ENCODE data around the gene ANKRD53.

- TF ChIP-seq, protein P1, sequence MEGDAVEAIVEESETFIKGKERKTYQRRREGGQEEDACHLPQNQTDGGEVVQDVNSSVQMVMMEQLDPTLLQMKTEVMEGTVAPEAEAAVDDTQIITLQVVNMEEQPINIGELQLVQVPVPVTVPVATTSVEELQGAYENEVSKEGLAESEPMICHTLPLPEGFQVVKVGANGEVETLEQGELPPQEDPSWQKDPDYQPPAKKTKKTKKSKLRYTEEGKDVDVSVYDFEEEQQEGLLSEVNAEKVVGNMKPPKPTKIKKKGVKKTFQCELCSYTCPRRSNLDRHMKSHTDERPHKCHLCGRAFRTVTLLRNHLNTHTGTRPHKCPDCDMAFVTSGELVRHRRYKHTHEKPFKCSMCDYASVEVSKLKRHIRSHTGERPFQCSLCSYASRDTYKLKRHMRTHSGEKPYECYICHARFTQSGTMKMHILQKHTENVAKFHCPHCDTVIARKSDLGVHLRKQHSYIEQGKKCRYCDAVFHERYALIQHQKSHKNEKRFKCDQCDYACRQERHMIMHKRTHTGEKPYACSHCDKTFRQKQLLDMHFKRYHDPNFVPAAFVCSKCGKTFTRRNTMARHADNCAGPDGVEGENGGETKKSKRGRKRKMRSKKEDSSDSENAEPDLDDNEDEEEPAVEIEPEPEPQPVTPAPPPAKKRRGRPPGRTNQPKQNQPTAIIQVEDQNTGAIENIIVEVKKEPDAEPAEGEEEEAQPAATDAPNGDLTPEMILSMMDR (IDR thresholded peaks at IDR 0.05), result no peak
- TF ChIP-seq POLR2A (IDR thresholded peaks at IDR 0.05) (no peak), POLR2AphosphoS5 (IDR thresholded peaks at IDR 0.05) (no peak)
These were observed 35.8 kb upstream of the ANKRD53 start for GRCh38 chr2:70942396-70943204.

All from gastroesophageal sphincter (tissue), 3 donors.